B cell (primary cell): Measurements from ENCODE around the gene ASB7. TPM values are rescaled to one million over a fixed set of nuclear protein-coding genes. Genes with fewer than 3 reads are reported as not detected.

Experiments
- ATAC-seq: fragments of 200-7000 bp; cut with Tn5 transposase; one replicate; pipeline ENCODE4 v1.10.0; 2021; ENCODE audit warnings: low read depth, mild to moderate bottlenecking, moderate number of reproducible peaks, moderate library complexity
- CTCF ChIA-PET: fragments of 350-600 bp; sonication (Branson Sonifier 250); formaldehyde crosslinking; loops from one replicate; lab custom pipeline; 2021; ENCODE audit warnings: antibody characterized with exemption, inconsistent platforms; lab: Charles Lee
- POLR2A ChIA-PET: fragments of 350-600 bp; sonication (Branson Sonifier 250); formaldehyde crosslinking; loops from one replicate; lab custom pipeline; 2021; ENCODE audit warnings: antibody characterized with exemption; lab: Charles Lee
- DNase-seq: peaks from one replicate; pipeline ENCODE4 v3.0.0; 2013
- H2AFZ ChIP-seq: 2 replicates; pipeline ENCODE4 v1.6.1; 2012; ENCODE audit warnings: mild to moderate bottlenecking, low read depth, low read length; ENCODE audit not compliant: insufficient read depth, poor library complexity, severe bottlenecking
- H3K27ac ChIP-seq, 2 donors: 1 replicate in 1 of 2; 2 replicates in 1 of 2; pipeline ENCODE4 v1.5.1; 2012 to 2013; ENCODE audit warnings: low read length in 2 of 2, mild to moderate bottlenecking in 2 of 2, moderate library complexity in 1 of 2
- H3K27me3 ChIP-seq, 4 experiments: fragments of 200-600 bp in 1 of 4; sonication (generic) in 1 of 4; replicated peaks in 1 of 4; 1 replicate in 2 of 4; 2 replicates in 2 of 4; pipeline versions ENCODE4 v1.6.1 to v1.7.0; 2013 to 2016; ENCODE audit warnings: low read length in 3 of 4, mild to moderate bottlenecking in 2 of 4, mixed read lengths in 1 of 4, moderate library complexity in 1 of 4; ENCODE audit not compliant: insufficient read depth in 4 of 4, control insufficient read depth in 3 of 4; ENCODE audit errors: control extremely low read depth in 1 of 4
- H3K36me3 ChIP-seq, 2 experiments: replicated peaks in 1 of 2; 1 replicate in 1 of 2; 2 replicates in 1 of 2; pipeline versions ENCODE4 v1.6.1 to v1.7.1; 2013; ENCODE audit warnings: low read length in 1 of 2; ENCODE audit not compliant: insufficient read depth in 2 of 2, control insufficient read depth in 1 of 2; ENCODE audit errors: control extremely low read depth in 1 of 2, extremely low read depth in 1 of 2
- H3K4me1 ChIP-seq, 2 donors: fragments of 200-600 bp in 1 of 2; sonication (generic) in 1 of 2; 1 replicate in 1 of 2; 2 replicates in 1 of 2; pipeline versions ENCODE4 v1.5.1 to v1.6.1; 2013 to 2017; ENCODE audit warnings: low read length in 2 of 2; ENCODE audit not compliant: control insufficient read depth in 2 of 2, insufficient read depth in 2 of 2
- H3K4me2 ChIP-seq: replicated peaks from 2 replicates; pipeline ENCODE3; 2012; ENCODE audit warnings: mild to moderate bottlenecking, low read depth, low read length; ENCODE audit not compliant: poor library complexity, severe bottlenecking
- H3K4me3 ChIP-seq, 5 experiments: fragments of 200-600 bp in 1 of 5; sonication (generic) in 1 of 5; 1 replicate in 3 of 5; 2 replicates in 2 of 5; pipeline versions ENCODE4 v1.5.1 to v1.7.0; 2011 to 2016; ENCODE audit warnings: low read length in 4 of 5, mild to moderate bottlenecking in 4 of 5, low read depth in 2 of 5, control low read depth in 1 of 5, moderate library complexity in 1 of 5; ENCODE audit not compliant: insufficient read depth in 1 of 5; ENCODE audit errors: control extremely low read depth in 1 of 5, extremely low read depth in 1 of 5
- H3K79me2 ChIP-seq: fragments of 200-600 bp; sonication (generic); one replicate; pipeline ENCODE4 v1.6.0; 2016; ENCODE audit warnings: low read length; ENCODE audit not compliant: control insufficient read depth, insufficient read depth
- H3K9ac ChIP-seq: fragments of 200-600 bp; sonication (generic); 2 replicates; pipeline ENCODE4 v1.6.1; 2017; ENCODE audit warnings: mild to moderate bottlenecking, low read length, moderate library complexity
- H3K9me3 ChIP-seq, 3 donors: one replicate each; pipeline versions ENCODE4 v1.6.1 to v1.7.1; 2013; ENCODE audit warnings: low read length in 2 of 3; ENCODE audit not compliant: control insufficient read depth in 2 of 3, insufficient read depth in 1 of 3; ENCODE audit errors: control extremely low read depth in 1 of 3
- H4K20me1 ChIP-seq: 2 replicates; pipeline ENCODE4 v1.6.0; 2012; ENCODE audit warnings: mild to moderate bottlenecking, low read length; ENCODE audit not compliant: insufficient read depth, control insufficient read depth, poor library complexity, severe bottlenecking
- H3K27ac Mint-ChIP-seq: one replicate; pipeline ENCODE4 v1.8.0; 2021; ENCODE audit warnings: mixed read lengths
- H3K27me3 Mint-ChIP-seq: one replicate; pipeline ENCODE4 v1.8.0; 2021; ENCODE audit warnings: mixed read lengths
- H3K4me1 Mint-ChIP-seq: one replicate; pipeline ENCODE4 v1.8.0; 2021; ENCODE audit warnings: mixed read lengths
- H3K4me3 Mint-ChIP-seq: one replicate; pipeline ENCODE4 v1.8.0; 2021; ENCODE audit warnings: mixed read lengths
- H3K9me3 Mint-ChIP-seq: one replicate; pipeline ENCODE4 v1.8.0; 2022; ENCODE audit warnings: mixed read lengths; ENCODE audit not compliant: insufficient read depth
- CTCF ChIP-seq: fragments of 200-600 bp; IDR thresholded peaks from one replicate; pipeline ENCODE4 v1.8.0; 2022; ENCODE audit warnings: antibody characterized with exemption, mild to moderate bottlenecking
- EZH2 ChIP-seq: IDR thresholded peaks from 2 replicates; pipeline ENCODE4 v1.6.1; 2012; ENCODE audit warnings: borderline replicate concordance, low read depth, mild to moderate bottlenecking, moderate library complexity, low read length; ENCODE audit not compliant: insufficient read depth, poor library complexity, severe bottlenecking
- WGBS: methylation state at CpG from one replicate; pipeline ENCODE4 v1.1.5; 2013; ENCODE audit warnings: missing lambda C conversion rate; ENCODE audit not compliant: insufficient coverage; 5-methylcytosine and 5-hydroxymethylcytosine counted together
- intact Hi-C: fragments of 100-400 bp; cut with micrococcal nuclease; formaldehyde crosslinking; loops from one replicate; pipeline ENCODE4 v1.10.0; 2022
- polyA plus RNA-seq: library from polyadenylated mRNA; depleted of rRNA; stranded (reverse); fragments of >200 nt; gene quantifications from 2 replicates; pipeline ENCODE4 v1.2.3, GENCODE V29; 2012
- total RNA-seq, 2 donors: library from RNA; stranded (reverse); fragments of 120-200 nt in 1 of 2; gene quantifications; 1 replicate in 1 of 2; 2 replicates in 1 of 2; pipeline versions ENCODE4 v1.2.3 to v1.2.4, GENCODE V29; 2013 to 2022

ASB7 gene
- total and polyA plus RNA-seq, 2 donors (not counting 1 experiment from before 2014, with no cell fraction given): 12.1 to 25.0 TPM

DNA sequence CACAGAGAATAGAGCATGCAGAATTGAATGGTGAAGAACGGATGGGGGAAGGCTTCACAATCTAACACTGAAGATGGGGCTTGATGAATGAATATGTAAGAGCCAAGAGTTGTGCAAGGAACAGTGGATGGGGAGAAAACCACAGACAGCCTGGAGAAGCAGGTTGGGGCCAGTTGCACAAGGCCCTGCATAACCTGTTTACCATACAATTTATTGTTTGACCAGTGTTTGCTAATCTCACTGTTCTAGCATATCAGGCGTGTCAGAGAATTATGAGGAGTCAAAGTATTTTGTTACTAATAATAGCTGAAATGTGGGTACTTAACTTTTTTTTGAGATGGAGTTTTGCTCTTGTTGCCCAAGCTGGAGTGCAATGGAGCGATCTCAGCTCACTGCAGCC is 36.8 kb upstream of the ASB7 start:
- Histone ChIP-seq H4K20me1 (no peaks in the 10 kb centered on the region), H3K27ac (no peak overlapping the region), H3K4me3 (no peak overlapping the region), H3K4me2 (no peak overlapping the region), H2AFZ (no peak overlapping the region), H3K9ac (no peak overlapping the region), H3K27me3 (no peaks in the 10 kb centered on the region), H3K36me3 (no peaks in the 10 kb centered on the region), H3K9me3 (no peaks in the 10 kb centered on the region), H3K79me2 (no peaks in the 10 kb centered on the region), H3K4me1 (no peaks in the 10 kb centered on the region)
- TF ChIP-seq CTCF (no peak), EZH2 (no peak)
- H3K9me3 Mint-ChIP-seq: no peaks in the 10 kb centered on the region
- H3K4me1 Mint-ChIP-seq: no peaks in the 10 kb centered on the region
- WGBS: 100% methylated on average over 3 of the region's 3 CpGs
- intact Hi-C loops: no loop called here
- CTCF ChIA-PET: no interaction called here
- POLR2A ChIA-PET: no interaction called here
- DNase-seq: no peak
- no peak overlapping the region for H3K27ac Mint-ChIP-seq
- H3K27me3 Mint-ChIP-seq: no peaks in the 10 kb centered on the region
- no peak for ATAC-seq
- H3K4me3 Mint-ChIP-seq: no peak overlapping the region

DNA sequence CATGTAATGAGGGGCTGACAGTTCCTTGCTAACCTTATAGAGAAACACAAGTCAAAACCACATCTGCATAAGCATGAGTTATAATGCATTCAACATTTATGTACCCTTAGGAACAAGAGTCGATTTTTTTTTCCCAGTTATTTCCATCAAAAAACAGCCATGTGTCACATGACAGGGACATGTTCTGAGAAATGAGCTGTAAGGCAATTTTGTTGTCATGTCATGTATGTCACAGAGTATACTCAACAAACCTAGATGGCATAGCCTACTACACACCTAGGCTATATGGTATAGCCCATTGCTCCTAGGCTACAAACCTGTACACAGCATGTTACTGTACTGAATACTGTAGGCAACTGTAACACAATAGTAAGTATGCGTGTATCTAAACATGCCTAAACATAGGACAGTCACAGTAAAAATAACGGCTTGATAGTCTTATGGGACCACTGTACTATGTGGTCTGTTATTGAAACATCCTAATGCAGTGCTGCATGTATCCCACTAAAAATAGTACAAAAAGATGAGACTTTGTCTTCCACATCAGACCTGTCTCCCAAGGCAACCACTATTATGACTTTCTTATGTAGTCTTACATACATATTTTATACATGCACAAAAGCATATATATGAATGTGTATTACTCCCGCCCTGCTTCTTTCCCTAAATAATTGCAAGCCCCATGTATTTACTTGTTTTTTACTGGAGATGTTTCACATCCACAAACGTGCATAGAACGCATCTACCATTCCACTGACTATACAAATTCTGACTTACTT is 35.4 kb upstream of the ASB7 start:
- no peaks in the 10 kb centered on the region for H3K9me3 ChIP-seq
- POLR2A ChIA-PET: no interaction called here
- 100% methylated on average over 2 of the region's 6 CpGs for WGBS
- no peaks in the 10 kb centered on the region for H3K4me1 Mint-ChIP-seq
- H3K9ac ChIP-seq: no peak overlapping the region
- no peaks in the 10 kb centered on the region for H3K27me3 ChIP-seq
- no peaks in the 10 kb centered on the region for H3K4me1 ChIP-seq
- H2AFZ ChIP-seq: no peak overlapping the region
- intact Hi-C loops: no loop called here
- H3K27me3 Mint-ChIP-seq: no peaks in the 10 kb centered on the region
- DNase-seq (no peak), ATAC-seq (no peak)
- H3K36me3 ChIP-seq: peaks cover 0 to 6% of the 10 kb centered on the region in 2 experiments
- H3K4me3 ChIP-seq: no peak overlapping the region
- H4K20me1 ChIP-seq: no peaks in the 10 kb centered on the region
- no peak overlapping the region for H3K4me2 ChIP-seq
- no peaks in the 10 kb centered on the region for H3K9me3 Mint-ChIP-seq
- CTCF ChIA-PET: interaction anchor here (1.2 kb wide), 1 partner anchor 217 kb away, joined by 3 read pairs; no protein-coding TSS in a partner anchor
- H3K4me3 Mint-ChIP-seq: no peak overlapping the region
- TF ChIP-seq EZH2: no peak
- no peak for TF ChIP-seq CTCF
- H3K27ac Mint-ChIP-seq: no peak overlapping the region
- no peaks in the 10 kb centered on the region for H3K79me2 ChIP-seq
- no peak overlapping the region for H3K27ac ChIP-seq
